HG02588 (cell line): ENCODE measurements around the gene L3HYPDH.
"Not testable (repeated sequence)": the region's sequence is repeated elsewhere in the genome, so short reads cannot be mapped to it uniquely, and the experiment has no call there.

Experiments
- ATAC-seq: cut with Tn5 transposase; IDR thresholded peaks from one replicate; pipeline ENCODE4 v1.9.1; 2021; ENCODE audit warnings: mild to moderate bottlenecking, moderate library complexity; ENCODE audit not compliant: unreplicated experiment

The L3HYPDH gene

DNA sequence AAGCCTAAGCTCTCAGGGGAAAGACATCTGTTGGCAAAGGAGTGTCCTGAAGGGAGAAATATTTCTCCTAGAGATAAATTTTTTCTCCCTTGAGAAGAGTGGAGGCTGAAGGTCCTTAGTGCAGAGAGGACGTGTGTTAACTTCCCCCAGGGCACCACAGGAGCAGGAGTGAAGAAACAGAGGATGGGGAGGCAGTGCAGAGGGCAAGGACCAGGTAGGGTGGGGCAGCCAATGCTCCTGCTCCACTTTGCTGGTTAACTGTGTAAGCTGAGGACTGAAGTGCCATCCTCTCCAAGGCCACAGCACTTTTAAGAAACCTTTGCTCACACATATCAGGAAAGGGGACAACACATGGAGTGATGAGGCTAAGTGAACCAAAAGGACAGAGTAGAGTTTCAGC, 4.0 kb downstream of the L3HYPDH start:
- ATAC-seq, result no peak

DNA sequence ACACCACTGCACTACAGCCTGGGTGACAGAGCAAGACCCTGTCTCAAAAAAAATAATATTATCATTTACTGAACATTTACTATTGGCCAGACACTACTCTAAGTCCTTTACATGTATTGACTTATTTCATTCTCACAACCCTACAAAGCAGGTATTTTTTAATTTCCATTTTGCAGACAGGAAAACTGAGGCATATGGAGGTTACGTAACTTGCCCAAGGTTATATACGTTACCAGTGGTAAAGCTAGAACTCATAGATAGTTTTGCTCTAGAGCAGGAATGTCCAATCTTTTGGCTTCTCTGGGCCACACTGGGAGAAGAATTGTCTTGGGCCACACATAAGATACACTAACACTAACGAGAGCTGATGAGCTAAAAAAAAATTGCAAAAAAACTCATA, 5.7 kb downstream of the L3HYPDH start:
- no peak for ATAC-seq

DNA sequence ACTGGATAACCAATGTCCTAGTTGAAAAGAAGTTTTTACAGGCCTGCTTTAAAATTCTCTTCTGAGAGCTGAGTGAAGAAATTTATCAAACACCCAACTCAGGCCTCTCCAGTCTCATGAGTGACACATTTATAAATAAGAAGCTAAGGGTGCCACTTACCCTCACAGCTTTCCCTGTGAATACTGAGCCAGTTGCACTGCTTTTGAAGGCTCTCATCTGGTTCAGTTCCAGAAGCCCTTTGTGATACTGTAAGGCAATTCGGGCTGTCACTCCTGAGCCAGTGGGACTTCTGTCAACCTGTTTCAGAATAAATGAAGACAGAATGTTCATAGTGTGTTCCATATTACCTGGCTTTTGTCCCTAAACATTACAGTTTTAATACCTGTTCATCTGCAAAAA, 8.5 kb downstream of the L3HYPDH start:
- ATAC-seq, result no peak

DNA sequence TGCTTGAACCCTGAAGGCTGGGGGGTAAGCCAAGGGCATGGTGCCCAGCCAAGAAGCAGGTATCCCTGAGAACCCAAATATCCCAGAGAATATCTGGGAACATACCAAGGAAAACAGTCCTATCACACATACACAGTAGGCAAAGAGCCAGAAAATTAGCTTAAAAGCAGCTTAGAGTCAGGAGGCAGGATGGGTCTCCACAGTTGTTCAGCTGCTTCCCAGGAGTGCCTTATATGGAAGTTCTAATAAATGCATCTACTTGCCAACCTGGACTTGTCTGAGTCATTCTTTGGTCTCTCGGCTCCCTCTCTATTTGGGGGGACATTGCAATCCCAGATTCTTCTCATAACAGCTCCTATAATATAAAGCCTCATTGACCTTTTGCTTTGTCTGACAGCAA, 10.0 kb downstream of the L3HYPDH start:
- ATAC-seq, result no peak

DNA sequence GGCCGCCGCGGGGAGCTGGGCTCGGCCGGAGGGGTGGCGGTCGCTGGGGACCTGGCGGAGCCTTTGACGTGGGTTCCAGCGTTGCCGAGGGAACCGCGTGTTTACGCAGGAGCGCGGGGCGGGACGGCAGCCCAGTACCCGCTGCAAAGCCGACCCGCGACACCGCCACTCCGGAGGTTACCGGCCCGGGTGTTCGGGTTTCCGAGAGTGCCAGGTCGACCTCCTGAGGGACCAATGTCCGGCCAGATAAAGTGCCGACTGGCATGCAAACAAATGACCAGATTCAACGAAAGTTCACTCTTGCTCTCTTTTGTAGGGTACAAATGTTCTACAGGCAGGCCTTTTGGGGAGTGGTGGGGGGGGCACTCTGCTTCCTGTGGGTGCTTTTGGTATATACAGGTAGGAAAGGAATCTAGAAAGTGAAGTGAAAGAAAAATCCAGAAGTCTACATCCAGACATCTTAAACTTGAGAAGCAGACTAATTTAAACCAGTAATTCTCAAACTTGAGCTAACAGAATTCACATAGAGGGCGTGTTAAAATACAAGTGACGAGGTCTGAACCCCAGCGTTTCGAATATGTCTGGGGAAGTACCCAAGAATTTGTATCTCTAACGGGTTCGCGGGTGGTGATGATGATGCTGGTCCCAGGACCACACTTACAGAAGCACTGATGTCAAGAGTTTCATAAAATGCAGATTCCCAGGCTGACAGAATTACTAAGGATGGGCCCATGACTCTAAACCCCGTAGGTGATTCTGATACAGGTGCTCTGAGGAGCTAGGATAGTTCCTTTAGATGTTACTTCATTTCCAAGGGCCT, 18.7 kb downstream of the L3HYPDH start, which contains the start of gene GPR135:
Gene GPR135 (minus strand): TSS at position 65 of the 820 bp plus-strand sequence. CDS start 154 bp downstream, outside the sequence.
- peak; percentile 32 for ATAC-seq

DNA sequence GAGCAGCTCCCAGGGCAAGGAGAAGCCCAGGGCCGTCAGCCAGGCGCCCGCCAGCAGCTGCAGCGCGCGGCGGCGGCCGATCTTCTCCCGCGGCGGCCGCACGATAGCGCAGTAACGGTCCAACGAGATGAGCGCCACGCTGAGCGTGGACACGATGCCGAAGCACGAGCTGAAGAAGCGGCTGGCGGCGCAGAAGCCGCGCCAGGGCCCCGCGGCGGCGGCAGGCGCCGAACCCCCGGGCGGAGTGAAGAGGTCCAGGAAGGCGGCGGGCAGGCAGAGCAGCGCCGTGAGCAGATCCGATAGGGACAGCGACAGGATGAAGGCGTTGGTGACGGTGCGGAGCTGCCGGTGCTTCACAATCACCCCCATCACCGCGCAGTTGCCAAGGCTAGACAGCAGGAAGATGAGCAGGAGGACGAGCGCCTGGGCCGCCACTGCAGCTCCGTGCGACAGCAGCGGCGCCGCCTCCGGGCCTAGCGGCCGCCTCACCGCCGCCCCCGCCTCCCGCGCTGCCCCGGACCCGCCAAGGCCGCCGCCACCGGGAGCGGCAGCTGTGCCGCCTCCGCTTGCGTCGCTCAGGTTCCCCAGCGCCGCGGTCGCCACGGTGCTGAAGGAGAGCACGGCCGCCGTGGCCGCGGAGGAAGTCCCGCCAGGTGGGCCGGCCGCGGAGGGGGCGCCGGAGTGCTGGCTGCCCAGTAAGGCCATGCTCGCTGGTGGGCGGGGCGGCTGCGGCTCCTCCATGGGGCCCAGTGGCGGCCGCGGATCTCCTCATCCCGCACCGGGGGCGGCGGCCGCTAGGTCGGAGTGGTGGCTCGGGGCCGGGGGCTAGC, 19.5 kb downstream of the L3HYPDH start:
- ATAC-seq, result peak; percentile 67

DNA sequence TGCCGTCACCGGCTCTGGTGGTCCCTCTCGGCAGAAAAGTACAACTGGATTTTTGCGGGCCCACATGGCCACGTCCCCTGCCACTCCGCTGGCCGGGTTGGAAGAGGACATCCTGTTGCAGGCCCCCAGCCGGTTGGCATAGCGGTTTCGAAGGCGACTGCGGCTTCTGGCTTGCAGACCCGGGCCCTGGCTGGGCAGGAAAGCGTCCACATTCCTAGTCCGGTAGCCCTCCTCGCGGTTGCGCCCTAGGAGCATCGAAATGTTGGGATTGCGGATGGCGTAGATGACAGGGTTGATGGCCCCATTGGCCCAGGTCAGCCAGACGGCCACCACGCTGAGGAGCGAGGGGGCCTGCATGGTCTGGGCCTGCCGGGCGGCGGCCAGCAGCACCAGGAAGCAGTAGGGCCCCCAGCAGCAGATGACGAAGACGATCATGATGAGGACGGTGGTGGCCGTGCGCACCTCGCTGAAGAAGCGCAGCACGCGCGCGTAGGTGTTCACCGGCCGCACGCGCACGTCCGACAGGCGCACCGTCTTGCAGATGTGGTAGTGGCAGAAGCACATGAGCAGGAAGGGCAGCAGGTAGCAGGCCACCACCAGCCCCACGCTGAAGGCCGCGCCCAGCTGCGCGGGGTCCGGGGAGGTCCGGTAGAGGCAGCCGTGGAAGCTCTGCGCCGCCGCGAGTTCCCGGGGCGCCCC, 20.3 kb downstream of the L3HYPDH start:
- no peak for ATAC-seq

DNA sequence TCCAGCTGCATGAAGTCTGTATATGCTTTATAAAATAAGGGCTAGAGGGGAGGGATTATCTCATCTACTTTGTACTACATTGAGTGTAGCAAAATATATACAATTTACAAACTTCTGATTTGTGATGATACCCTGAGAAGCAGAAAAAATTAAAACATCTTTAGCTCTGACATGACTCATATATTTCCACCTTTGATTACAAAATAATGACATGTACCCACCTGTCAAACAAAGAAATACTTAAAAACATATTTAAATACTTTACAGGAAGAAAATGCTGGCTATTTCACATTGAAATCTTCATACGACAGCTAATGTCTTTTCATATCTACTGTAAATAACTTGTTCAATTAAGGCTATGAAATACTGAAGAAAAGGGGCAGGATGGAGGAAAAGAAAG, 22.3 kb downstream of the L3HYPDH start:
- ATAC-seq, result no peak

DNA sequence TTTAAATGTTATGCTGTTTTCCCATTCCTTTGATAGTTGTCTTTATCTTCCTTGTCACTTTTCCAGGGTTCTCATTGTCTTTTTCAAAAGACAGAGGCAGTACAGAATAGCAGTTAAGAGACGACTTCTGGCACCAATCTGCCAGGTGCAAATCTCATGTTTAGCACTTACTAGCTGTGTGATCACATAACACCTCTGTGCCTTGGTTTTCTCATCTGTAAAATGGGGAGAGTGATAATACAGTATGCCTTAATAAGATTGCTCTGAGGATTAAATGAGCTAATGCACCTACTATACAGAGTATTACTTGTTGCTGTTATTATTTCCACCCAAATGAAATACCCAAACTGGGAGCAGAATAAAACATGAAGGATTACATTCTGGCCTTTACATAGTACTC, 23.8 kb downstream of the L3HYPDH start:
- ATAC-seq, result no peak

DNA sequence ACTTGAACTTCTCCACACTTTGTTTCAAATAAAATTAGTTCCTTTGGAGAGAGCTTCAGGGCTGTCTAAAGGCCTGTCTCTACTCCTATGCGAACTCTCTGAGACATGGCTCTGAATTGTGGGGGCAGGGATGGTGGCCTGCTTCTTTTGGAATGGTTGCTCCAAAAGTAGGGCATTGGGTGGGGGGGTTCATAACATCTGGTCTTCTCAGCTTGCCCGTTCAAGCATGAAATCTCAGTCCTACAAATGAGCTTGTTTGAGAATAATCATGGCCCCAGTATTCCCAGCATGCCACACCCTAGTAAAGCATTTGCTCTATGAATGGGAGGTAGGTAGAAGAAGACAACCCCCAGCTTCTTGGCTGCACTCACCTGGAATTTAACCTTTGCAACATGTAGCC, 25.7 kb downstream of the L3HYPDH start:
- no peak for ATAC-seq

DNA sequence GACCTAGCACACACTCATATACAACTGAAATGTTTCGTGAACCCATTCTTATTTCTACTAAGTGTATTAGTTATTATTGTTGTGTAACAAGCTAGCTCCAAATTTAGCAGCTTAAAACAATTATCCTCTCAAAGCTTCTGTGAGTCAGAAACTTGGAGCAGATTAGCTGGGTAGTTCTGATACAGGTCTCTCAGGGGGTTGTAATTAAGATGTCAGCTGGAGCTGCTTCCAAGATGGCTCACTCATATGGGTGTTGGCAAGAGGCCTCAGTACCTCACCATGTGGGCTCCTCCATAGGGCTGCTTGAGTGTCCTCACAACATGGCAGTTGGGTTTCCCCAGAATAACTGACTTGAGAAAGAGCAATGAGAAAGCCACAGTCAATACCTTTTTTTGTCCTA, 28.8 kb downstream of the L3HYPDH start:
- ATAC-seq, result no peak

DNA sequence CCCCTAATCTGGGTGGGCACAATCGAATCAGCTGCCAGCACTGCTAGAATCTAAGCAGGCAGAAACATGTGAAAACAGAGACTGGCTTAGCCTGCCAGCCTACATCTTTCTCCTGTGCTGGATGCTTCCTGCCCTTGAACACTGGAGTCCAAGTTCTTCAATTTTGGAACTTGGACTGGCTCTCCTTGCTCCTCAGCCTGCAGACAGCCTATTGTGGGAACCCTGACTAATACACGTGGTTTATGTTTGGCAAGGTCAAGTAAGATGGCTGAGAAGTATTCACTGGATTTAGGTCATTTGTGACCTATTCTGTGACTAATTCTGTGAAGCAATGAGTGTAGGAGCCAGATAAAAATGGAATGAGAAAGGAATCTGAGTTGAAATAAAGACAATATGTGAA, 30.1 kb downstream of the L3HYPDH start:
- ATAC-seq, result no peak

DNA sequence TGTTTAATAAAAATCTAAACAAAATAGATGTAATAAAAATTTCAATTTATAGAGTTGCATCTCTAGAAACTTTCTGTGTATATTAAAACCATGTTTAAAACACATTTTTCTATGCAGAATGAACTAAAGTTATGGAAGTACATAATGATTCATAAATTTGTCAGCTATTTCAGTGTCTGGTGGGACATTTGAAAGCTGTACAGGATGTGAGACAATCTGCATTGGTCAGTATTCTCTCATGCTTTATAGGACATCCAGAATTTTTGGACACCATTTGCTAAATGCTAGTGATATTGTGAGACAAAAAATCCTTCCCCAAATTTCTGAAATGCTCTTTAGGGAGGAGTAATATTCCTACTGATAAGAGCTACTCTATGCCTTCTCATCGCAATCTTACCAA, 32.4 kb downstream of the L3HYPDH start:
- no peak for ATAC-seq

DNA sequence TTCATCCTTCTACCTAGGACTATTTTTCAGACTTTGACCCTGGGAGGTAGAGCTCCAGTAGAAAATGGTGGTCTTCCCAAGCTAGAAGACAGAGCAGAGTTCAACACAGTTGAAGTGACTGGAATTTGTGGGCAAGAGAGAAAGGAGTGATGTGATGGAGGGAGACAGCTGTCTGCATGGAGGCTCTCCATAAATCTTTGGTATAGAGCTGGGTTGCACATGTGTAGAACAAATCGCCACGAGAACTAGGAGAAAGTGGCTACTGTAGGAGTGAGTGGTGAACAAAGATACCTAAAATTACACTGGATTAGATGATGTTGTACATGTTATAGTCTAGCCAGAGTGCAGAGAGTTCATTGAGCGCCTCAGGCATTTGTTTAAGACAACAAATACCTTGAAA, 33.5 kb downstream of the L3HYPDH start:
- ATAC-seq, result no peak

DNA sequence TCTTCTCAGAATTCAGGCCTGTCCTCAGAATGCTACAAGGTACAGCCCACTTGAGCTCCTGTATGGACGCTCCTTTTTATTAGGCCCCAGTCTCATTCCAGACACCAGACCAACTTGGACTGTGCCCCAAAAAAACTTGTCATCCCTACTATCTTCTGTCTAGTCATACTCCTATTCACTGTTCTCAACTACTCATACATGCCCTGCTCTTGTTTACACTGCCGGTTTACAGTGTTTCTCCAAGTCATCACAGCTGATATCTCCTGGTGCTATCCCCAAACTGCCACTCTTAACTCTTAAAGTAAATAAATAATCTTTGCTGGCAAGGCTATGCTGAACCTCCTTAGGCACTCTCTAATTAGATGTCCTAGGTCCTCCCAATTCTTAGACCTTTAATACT, 35.5 kb downstream of the L3HYPDH start:
- not testable (repeated sequence) for ATAC-seq

DNA sequence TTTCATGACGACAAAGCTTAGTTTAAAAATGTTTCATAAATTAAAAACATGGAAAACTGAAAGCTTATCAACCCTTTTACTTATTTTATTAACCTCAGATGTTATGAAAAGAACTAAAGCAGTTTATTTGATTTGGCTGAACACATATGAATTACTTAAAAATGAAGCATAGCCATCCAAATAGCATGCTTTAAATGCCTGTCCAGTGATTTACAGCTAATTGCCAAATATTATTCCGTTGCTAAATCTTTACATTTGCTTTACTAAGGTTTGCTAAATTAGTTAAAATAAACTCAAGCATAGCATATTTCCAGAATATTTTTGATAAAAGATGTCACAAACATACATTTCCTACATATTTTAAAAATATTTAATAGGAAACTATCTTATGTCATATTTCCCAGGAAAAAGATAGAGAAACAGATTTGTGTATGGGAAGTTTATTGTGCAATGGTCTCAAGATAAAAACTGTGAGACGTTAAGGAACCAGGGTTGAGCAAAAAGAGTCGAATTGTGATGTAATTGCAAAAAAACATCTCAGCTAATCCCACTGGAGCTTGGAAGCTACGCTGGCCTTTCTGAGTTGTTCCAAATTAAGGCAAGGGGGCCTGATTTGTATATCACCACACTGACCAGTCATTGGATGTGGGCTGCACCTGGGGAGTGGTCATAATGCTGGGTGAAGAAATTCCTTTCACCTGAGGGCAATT, 44.8 kb downstream of the L3HYPDH start:
- ATAC-seq, result no peak

DNA sequence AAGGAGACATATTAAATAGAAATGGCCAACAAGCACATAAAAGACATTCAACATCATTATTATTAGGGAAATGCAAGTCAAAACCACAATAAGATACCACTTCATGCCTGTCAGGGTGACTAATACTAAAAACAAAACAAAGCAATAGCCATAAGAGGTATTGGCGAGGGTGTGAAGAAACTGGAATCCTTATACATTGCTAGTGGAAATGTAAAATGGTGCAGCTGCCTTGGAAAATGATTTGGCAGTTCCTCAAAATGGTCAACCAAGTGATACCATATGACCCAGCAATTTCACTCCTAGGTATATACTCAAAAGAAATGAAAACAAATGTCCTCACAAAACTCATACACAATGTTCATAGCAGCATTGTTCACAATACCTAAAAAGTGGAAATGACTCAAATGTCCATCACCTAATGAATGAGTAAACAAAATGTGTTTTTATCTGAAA, 46.0 kb downstream of the L3HYPDH start:
- no peak for ATAC-seq

DNA sequence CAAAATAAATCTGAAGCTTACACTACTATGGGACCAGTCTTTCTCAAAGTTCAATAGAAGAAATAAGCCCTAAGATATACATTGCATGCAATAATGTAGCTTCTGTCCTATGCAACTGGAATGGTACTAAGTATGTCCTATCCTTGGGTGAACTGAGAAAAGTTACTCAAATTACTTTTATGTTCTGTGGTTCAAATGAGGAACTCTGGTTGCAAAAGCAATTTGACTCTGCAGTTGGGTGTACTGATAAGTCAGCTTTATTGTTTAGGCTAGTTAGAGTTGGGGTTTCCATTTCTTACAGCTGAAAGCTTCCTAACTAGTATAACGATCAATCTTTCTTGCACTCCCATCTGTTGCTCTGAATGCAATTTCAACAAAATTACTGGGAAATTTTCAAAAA, 48.2 kb downstream of the L3HYPDH start:
- no peak for ATAC-seq

DNA sequence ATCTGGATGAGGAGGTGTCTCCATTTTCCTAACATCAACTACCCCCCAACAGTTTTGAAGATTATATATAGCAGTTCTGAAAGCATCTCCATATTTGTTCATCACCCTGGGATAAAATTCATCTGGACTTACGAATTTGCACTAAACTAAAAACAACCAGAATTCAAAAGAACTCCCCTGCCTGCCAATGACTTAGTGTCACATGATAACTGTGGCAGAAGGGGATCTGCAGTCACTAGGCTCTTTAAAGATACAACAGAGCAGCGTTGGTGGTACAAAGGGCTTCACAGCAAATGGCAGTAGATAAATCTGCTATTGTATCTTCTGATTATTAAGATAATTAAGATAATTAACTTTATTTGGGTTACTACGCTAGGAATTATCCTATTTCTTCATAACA, 49.1 kb downstream of the L3HYPDH start:
- no peak for ATAC-seq

DNA sequence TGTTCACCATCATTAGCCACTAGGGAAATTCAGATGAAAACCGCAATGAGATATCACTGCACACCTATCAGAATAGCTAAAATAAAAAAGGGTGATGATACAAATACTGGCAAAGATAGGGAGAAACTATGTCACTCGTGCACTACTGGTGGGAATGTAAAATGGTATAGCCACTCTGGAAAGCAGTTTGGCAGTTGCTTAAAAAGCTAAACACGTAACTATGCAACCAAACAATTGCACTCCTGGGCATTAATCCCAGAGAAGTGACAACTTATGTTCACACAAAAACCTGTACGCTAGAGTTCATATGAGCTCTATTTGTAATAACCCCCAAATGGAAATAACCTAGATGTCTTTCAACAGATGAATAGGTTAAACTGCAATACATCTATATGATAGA, 54.4 kb downstream of the L3HYPDH start:
- no peak for ATAC-seq

DNA sequence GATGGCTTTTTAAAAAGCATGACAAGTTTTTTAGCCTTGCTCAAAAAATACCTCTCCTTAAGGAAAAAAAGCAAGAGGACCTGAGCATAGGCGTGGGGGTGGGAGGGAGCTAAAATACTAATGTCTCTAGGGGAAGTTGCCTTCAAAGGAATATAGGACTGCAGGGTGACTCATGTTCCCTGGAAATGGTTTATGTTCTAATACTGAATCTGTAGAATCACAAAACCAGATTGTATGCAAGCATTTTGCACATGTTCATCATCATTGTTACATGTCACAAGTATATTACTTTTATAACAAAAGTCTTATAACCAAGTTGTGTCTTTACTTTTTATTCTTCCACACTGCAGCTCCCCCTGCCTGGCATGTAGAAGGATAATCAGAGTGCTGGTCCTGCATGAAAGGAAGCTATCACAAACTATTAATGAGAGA, 55.6 kb downstream of the L3HYPDH start:
- ATAC-seq, result no peak
